Left forelimb (tissue), 1 donor: ENCODE data around the gene STXBP3.
A peak's percentile ranks its signal among the peaks of the same experiment; 100 is the strongest.
"Not testable (repeated sequence)": the region's sequence is repeated elsewhere in the genome, so short reads cannot be mapped to it uniquely, and the experiment has no call there.

Experiments
- DNase-seq: peaks from one replicate; pipeline ENCODE4 v3.0.0-alpha.2; 2018; ENCODE audit warnings: low spot score

STXBP3 gene

DNA sequence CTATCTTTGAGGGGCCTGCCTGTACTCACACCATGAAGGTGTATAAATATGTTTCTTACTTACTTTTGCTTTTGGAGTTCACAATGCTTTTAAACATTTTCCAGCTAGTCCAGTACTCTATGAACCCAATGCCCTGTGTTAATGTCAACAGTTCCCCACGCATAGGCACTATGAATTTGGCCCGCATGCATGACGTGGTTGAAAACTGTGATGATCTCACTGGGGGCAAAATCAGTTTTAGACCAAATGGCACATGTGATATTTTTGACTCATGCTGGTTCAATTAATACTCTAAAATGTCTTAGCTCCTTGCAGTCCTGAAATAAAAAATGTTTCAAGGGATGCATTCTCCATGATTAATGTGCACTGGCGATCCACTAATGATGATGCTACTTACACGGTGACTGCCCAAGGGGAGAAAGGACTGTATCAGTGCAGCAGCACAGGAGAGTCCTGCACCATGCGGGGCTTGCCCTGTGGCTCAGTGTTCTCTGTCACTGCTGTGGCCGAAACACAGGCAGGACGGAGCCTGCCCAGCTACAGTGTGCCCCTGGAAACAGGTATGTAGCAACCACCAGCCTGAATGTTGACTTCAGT lies 18.0 kb upstream of the STXBP3 start:
- DNase-seq, result no peak

DNA sequence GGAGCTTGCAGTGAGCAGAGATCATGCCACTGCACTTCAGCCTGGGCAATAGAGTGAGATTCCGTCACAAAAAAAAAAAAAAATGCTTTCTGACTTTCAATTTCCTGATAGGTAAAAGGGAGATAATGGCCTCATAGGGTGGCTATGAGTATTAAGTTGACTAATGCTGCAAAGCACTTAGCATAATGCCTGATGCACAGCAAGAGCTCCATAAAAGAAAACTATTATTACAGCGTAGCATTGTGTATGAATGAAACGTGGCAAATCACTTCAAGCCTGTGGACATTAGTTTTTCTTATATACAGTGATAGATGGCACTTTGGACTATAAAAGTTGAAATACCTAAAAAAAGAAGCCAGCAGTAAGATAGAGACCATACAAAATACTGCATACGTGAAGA lies 17.0 kb upstream of the STXBP3 start:
- DNase-seq, result no peak

GRCh38 chr1:108732398-108732797 lies 14.1 kb upstream of the STXBP3 start:
- DNase-seq, result no peak

GRCh38 chr1:108734171-108734865 lies 12.2 kb upstream of the STXBP3 start:
- DNase-seq, result no peak

DNA sequence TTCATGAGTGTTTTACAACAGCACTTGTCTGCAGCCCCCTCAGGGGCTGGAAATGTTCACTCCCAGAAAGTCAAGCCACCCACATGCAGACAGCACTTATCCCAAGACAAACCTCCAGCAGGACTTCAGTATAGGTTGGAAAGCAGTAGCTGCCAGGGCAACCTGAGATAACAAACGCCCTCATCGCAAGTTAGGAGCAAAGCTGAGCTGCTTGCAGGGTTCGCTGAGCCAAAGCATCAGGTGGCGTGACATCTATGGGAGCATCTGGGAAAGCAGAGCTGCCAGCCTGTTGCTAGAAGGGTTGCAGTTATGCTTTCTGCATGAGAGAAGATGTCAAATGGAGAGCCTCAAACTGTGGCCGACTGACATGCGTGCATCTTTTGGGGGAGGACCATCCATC lies 4.2 kb upstream of the STXBP3 start:
- no peak for DNase-seq

- no peak for DNase-seq
Observed at GRCh38 chr1:108745980-108746381, 493 bp upstream of the STXBP3 start.

DNA sequence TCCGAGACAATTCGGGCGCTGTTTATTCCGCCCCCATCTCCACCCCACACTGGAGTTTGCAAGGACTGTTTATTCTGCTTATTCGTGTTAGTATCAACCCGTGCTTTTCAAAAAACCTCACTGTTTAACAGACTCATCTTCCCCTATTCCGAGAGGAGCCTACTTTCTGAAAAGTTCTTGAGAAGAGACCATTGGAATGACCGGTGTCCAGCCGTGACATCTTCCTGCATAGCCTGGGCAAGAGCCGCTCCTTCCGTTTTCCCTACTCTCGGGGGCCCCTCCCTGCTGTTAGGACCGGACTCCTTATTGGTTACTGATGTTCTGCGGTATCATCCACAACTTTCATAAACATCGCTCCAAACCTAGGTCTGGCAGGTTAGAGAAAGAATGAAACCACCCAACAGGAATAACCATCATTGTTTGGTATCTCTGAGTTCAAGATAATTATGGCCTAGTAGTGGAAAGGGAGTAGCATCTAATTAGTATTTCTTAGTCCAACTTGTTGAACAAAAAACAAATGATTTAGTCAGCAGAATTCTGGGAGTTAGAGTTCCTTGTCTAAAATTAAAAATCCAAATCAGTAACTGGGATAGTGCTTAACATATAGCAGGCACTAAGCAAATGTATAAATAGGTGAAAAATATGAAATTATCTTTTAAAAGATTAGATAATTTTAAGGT lies 837 bp downstream of the STXBP3 start:
- DNase-seq, result peak; percentile 82

DNA sequence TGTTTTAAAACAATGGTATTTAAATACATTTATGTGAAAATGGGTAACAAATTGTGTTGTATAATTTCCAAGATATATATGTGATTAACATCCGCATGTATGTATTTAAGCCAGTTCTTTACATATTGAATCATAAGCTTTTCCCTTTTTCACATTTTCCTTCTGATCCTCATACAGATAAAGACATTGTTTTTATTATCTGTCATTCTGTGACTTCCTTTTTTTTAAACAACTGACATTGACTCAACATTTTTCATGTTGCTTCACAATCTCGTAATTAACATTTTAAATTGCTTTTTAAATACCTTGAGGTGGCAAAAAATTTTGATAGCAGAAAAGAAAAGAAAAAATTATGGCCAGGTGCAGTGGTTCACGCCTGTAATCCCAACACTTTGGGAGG lies 1.4 kb downstream of the STXBP3 start:
- no peak for DNase-seq

GRCh38 chr1:108749081-108749480 lies 2.6 kb downstream of the STXBP3 start:
- no peak for DNase-seq

- no peak for DNase-seq
Observed at GRCh38 chr1:108750476-108751181, 4.2 kb downstream of the STXBP3 start.

GRCh38 chr1:108753363-108753762 lies 6.9 kb downstream of the STXBP3 start:
- no peak for DNase-seq

- DNase-seq, result no peak
Observed at GRCh38 chr1:108758796-108759195, 12.3 kb downstream of the STXBP3 start.

DNA sequence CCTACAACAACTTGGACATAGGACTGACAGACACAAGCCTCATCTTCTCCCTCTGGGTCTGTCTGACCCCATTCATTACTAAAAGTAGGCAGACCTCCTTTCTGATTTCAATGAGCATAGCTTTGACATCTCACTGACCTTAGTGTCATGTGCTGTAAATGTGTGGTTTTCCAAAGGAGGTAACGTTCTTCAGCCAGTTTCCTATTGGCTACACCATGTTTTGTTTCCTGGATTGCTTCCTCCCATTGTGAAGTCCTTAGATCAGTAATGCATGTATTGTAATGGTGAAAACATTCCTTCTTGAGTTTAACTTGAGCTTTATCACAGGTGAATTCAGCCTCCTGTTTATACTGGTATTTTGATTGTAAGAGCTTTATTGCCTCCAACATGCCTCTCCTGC lies 20.6 kb downstream of the STXBP3 start:
- no peak for DNase-seq

DNA sequence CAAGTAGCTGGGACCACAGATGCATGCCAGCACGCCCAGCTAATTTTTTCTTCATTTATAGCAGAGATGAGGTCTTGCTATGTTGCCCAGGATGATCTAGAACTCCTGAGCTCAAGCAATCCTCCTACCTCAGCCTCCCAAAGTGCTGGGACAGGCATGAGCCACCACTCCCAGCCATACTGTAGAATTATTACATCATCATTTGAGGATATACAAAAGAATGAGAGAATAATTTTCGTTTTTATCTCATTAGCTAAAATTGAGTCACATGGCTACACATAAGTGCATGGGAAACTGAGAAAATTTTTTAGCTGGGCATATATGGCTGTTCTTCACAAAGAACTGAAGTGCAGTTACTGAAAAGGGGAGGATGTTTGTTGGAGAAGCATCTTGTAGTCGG lies 21.2 kb downstream of the STXBP3 start:
- no peak for DNase-seq

GRCh38 chr1:108777839-108778238 lies 31.4 kb downstream of the STXBP3 start:
- no peak for DNase-seq

DNA sequence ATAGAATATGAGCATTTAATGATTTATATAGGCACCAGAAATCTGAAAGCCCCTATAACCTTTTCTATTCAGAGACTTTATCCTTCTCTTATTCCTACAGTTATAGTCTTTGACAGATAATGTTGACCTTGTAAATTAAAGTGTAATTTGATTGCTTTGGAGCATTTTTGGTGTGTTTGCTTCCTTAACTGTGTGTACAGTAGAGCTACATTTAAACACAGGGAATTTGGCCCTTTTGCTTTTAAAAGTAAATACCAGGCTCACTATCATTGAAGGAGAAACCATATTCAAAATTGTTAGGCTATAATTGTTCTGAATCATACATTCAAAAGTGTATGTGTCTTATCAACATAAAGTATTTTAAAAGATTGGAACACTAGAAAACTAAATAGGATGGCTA lies 33.0 kb downstream of the STXBP3 start:
- no peak for DNase-seq

GRCh38 chr1:108780937-108781574 lies 34.6 kb downstream of the STXBP3 start:
- no peak for DNase-seq

DNA sequence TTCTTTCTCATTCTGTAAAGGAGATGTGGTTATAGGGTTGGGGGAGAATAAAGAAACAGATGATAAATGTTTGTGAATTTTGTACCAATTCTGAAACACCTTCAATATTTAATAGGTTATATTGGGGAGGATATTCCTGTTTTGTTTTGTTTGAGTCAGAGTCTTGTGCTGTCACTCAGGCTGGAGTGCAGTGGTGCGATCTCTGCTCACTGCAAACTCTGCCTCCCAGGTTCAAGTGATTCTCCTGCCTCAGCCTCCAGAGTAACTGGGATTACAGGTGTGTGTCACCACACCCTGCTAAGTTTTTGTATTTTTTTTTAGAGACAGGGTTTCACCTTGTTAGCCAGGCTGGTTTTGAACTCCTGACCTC lies 35.1 kb downstream of the STXBP3 start:
- not testable (repeated sequence) for DNase-seq

- DNase-seq, result no peak
Observed at GRCh38 chr1:108785264-108785663, 38.8 kb downstream of the STXBP3 start.

DNA sequence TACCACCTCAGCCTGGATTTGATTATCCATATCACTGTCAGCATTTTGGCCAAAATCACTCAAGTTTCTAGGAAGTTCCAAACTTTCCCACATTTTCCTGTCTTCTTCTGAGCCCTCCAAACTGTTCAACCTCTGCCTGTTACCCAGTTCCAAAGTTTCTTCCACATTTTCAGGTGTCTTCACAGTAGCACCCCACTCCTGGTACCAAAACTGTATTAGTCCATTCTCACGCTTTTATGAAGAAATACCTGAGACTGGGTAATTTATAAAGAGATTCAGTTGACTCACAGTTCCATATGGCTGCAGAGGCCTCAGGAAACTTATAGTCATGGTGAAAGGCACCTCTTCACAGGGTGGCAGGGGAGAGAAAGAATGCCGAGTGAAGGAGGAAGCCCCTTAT lies 39.4 kb downstream of the STXBP3 start:
- no peak for DNase-seq

GRCh38 chr1:108791790-108792189 lies 45.3 kb downstream of the STXBP3 start:
- no peak for DNase-seq

GRCh38 chr1:108792420-108792819 lies 45.9 kb downstream of the STXBP3 start:
- DNase-seq, result no peak
